ENCODE results near the gene NEK7. TPM values are rescaled to one million over a fixed set of nuclear protein-coding genes. Genes with fewer than 3 reads are reported as not detected.
A peak's percentile ranks its signal among the peaks of the same experiment; 100 is the strongest.

The NEK7 gene
- total RNA-seq, 4 donors from 2014 or later, result 123 to 219 (median 141) TPM

DNA sequence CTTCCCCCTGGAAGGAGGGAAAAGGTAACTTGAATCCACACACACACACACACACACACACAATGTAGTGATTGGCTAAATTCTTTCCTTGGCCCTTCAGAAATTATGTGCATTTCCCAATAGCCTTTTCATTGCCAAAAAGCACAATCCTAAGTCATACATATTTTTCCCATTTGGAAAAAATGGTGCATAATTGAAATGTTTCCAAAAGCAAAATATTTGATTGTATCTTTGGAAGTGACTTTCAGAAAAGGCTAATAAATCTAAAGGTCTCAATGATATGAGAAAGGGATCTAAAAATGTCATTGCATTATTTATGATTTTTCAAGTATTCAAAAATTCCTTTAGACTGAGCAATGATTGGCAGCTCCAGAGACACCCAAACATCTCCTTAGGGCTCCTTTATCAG lies 43.5 kb upstream of the NEK7 start:
- H3K36me3 ChIP-seq, result no peaks in the 10 kb centered on the region
- H3K4me1 ChIP-seq, result peaks cover 0 to 12% (median 0%) of the 10 kb centered on the region in 4 donors
- DNase-seq (ENCODE audit: low spot score in 2 of 2), result no peak
- no peak overlapping the region for H3K4me3 ChIP-seq
- TF ChIP-seq POLR2A (IDR thresholded peaks at IDR 0.05), result no peak
- TF ChIP-seq EP300 (IDR thresholded peaks at IDR 0.05), result no peak
- TF ChIP-seq, protein P1, sequence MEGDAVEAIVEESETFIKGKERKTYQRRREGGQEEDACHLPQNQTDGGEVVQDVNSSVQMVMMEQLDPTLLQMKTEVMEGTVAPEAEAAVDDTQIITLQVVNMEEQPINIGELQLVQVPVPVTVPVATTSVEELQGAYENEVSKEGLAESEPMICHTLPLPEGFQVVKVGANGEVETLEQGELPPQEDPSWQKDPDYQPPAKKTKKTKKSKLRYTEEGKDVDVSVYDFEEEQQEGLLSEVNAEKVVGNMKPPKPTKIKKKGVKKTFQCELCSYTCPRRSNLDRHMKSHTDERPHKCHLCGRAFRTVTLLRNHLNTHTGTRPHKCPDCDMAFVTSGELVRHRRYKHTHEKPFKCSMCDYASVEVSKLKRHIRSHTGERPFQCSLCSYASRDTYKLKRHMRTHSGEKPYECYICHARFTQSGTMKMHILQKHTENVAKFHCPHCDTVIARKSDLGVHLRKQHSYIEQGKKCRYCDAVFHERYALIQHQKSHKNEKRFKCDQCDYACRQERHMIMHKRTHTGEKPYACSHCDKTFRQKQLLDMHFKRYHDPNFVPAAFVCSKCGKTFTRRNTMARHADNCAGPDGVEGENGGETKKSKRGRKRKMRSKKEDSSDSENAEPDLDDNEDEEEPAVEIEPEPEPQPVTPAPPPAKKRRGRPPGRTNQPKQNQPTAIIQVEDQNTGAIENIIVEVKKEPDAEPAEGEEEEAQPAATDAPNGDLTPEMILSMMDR (IDR thresholded peaks at IDR 0.05), result no peak
- no peaks in the 10 kb centered on the region for H3K9me3 ChIP-seq
- no peak overlapping the region for H3K27ac ChIP-seq
- H3K27me3 ChIP-seq, result no peaks in the 10 kb centered on the region

DNA sequence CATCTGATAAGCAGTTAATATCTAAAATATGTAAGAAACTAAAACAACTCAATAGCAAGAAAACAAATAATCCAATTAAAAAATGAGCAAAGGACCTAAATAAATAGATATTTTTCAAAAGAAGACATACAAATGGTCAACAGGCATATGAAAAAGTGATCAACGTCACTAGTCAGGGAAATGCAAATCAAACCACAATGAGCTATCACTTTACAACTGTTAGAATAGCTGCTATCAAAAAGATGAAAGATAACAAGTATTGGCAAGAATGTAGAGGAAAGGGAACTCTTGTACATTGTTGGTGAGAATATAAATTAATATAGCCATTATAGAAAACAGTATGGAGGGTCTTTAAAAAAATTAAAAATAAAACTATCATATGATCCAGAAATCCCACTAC lies 40.7 kb upstream of the NEK7 start:
- H3K36me3 ChIP-seq, result no peaks in the 10 kb centered on the region
- TF ChIP-seq, protein P1 (IDR thresholded peaks at IDR 0.05), result no peak
- TF ChIP-seq POLR2A (IDR thresholded peaks at IDR 0.05) (no peak), EP300 (IDR thresholded peaks at IDR 0.05) (no peak)
- no peak for DNase-seq (ENCODE audit: low spot score in 2 of 2)
- H3K4me3 ChIP-seq, result no peak overlapping the region
- no peaks in the 10 kb centered on the region for H3K27me3 ChIP-seq
- no peaks in the 10 kb centered on the region for H3K9me3 ChIP-seq
- 69 to 77% methylated on average over 1 of the region's 1 CpG for WGBS, 2 donors
- H3K27ac ChIP-seq, result no peak overlapping the region
- H3K4me1 ChIP-seq, result peaks cover 0 to 16% (median 0%) of the 10 kb centered on the region in 4 donors

DNA sequence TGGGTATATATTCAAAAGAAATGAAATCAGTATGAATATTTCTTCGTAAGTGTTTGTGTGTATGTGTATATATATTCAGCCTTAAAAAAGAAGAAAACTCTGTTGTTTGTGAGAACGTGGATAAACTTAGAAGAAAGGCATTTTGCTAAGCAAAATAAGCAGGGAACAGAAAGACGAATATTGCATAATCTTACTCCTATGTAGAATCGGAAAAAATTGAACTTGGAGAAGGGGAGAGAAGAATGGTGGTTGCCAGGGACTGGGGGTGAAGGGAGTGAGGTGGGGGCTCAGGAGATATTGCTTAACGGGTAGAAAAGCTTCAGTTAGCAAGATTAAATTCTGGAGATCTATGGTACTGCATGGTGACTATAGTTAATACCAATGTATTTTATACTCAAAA lies 40.3 kb upstream of the NEK7 start:
- H3K36me3 ChIP-seq, result no peaks in the 10 kb centered on the region
- no peak overlapping the region for H3K27ac ChIP-seq
- no peak overlapping the region for H3K4me3 ChIP-seq
- no peaks in the 10 kb centered on the region for H3K9me3 ChIP-seq
- H3K27me3 ChIP-seq, result no peaks in the 10 kb centered on the region
- 82 to 84% methylated on average over 5 of the region's 5 CpGs for WGBS, 2 donors
- H3K4me1 ChIP-seq, result peaks cover 0 to 16% (median 0%) of the 10 kb centered on the region in 4 donors
- TF ChIP-seq POLR2A (IDR thresholded peaks at IDR 0.05) (no peak), EP300 (IDR thresholded peaks at IDR 0.05) (no peak)
- TF ChIP-seq, protein P1 (IDR thresholded peaks at IDR 0.05), result no peak
- DNase-seq (ENCODE audit: low spot score in 2 of 2), result no peak

DNA sequence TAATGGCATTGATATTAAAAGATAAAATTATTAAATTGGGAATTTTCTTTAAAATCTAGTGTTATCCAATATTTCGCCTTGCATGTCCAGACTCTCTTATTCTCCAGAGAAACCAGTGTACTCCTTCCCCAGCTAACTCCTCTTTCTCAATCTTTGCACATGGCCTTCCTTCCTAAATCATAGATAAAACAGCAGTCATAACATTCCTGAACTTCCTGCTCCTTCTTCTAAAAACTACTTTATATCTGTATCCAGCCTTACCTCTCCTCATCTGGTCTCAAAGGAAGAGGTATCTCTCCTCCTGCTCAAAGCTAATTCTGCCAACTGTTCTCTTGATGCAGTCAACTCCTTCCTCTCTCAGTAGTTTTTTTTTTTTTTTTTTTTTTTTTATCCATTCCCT lies 39.5 kb upstream of the NEK7 start:
- no peak overlapping the region for H3K4me3 ChIP-seq
- 89 to 92% methylated on average over 1 of the region's 1 CpG for WGBS, 2 donors
- no peaks in the 10 kb centered on the region for H3K9me3 ChIP-seq
- no peak for DNase-seq (ENCODE audit: low spot score in 2 of 2)
- TF ChIP-seq EP300 (IDR thresholded peaks at IDR 0.05), result no peak
- H3K27ac ChIP-seq, result no peak overlapping the region
- no peaks in the 10 kb centered on the region for H3K36me3 ChIP-seq
- H3K4me1 ChIP-seq, result peaks cover 0 to 16% (median 0%) of the 10 kb centered on the region in 4 donors
- no peaks in the 10 kb centered on the region for H3K27me3 ChIP-seq

DNA sequence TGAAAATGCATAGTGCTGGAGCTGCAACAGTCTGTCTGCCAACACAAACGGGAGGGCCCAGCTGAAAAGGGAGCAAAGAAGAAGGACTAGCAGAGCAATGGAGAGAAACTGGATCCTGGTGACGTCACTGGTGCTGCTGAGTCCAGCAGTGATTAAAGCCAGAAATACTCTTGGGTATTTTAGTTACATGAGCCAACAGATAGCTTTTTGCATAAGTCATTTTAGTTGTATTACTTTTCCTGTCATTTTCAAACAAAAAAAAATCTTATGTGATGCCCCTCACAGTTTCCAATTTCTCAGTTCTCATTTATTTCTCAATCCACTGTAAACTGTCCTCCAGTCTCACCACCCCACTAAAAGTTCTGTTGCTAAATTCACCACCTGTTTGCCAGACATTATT lies 38.7 kb upstream of the NEK7 start:
- TF ChIP-seq EP300 (IDR thresholded peaks at IDR 0.05) (peak in 1 of 2 donors; percentile 67), POLR2A (IDR thresholded peaks at IDR 0.05) (no peak)
- TF ChIP-seq, protein P1 (IDR thresholded peaks at IDR 0.05), result no peak
- Histone ChIP-seq H3K36me3 (no peaks in the 10 kb centered on the region), H3K27ac (peak overlapping the region in 2 of 4 donors; percentile 16 to 32), H3K27me3 (no peaks in the 10 kb centered on the region), H3K9me3 (no peaks in the 10 kb centered on the region), H3K4me1 (peaks cover 0 to 14% (median 0%) of the 10 kb centered on the region in 4 donors), H3K4me3 (no peak overlapping the region)
- 10 to 28% methylated on average over 2 of the region's 2 CpGs for WGBS, 2 donors
- peak; percentile 37 to 71 for DNase-seq (ENCODE audit: low spot score in 2 of 2)

DNA sequence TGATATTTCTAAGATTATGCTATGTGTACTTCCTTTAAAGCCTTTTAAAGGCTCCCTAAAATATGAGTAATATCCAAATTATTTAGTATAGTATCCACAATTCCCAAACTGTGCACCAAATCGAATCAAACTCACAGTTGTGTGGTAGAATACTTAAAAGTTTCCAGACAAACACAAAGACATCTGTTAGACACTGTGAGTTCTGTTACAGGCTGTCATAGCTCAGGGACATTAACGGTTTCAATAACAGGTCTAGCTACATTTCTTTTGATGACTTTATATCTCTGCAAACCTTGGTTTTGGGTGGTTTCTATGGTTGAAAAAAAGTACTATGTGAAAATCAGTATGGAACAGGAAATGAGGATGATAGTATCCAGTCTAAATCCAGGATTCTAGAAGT lies 36.9 kb upstream of the NEK7 start:
- Histone ChIP-seq H3K4me3 (no peak overlapping the region), H3K27me3 (no peaks in the 10 kb centered on the region), H3K4me1 (peaks cover 0 to 9% (median 0%) of the 10 kb centered on the region in 4 donors), H3K9me3 (no peaks in the 10 kb centered on the region), H3K27ac (no peak overlapping the region), H3K36me3 (no peaks in the 10 kb centered on the region)
- WGBS, 2 donors, result 59 to 63% methylated on average over 2 of the region's 2 CpGs
- TF ChIP-seq POLR2A (IDR thresholded peaks at IDR 0.05), result no peak
- TF ChIP-seq, protein P1 (IDR thresholded peaks at IDR 0.05), result no peak
- TF ChIP-seq EP300 (IDR thresholded peaks at IDR 0.05), result no peak
- DNase-seq (ENCODE audit: low spot score in 2 of 2), result no peak

Data from tibial nerve (tissue), 4 donors.